ENCODE results near the gene KDELR1. TPM values are rescaled to one million over a fixed set of nuclear protein-coding genes. Genes with fewer than 3 reads are reported as not detected.

The KDELR1 gene
- total and polyA plus RNA-seq, 2 of the 13 experiments (the other 11 are each of a cell fraction or from before 2014, with no cell fraction given), result 134 to 185 TPM

GRCh38 chr19:48390188-48391099 lies 907 bp downstream of the KDELR1 start (continued):
- TF ChIP-seq NFAT5 (CRISPR knock-in tag; IDR thresholded peaks at IDR 0.05), result peak; percentile 44; the same call in 1 of the 2 replicates
- TF ChIP-seq NCOA2 (CRISPR knock-in tag; IDR thresholded peaks at IDR 0.05), result peak; percentile 57; the same call in 1 of the 2 replicates
- peak; percentile 73; the same call in 1 of the 2 replicates for TF ChIP-seq ZNF30 (CRISPR knock-in tag; IDR thresholded peaks at IDR 0.05)
- TF ChIP-seq ZNF446 (CRISPR knock-in tag; IDR thresholded peaks at IDR 0.05), result peak; percentile 90
- TF ChIP-seq ELF3 (CRISPR knock-in tag; IDR thresholded peaks at IDR 0.05), result peak; percentile 36; the same call in 1 of the 2 replicates
- TF ChIP-seq TEAD3 (CRISPR knock-in tag; optimal IDR thresholded peaks at IDR 0.05; ENCODE audit: borderline replicate concordance), result peak; percentile 23
- TF ChIP-seq KLF12 (CRISPR knock-in tag; IDR thresholded peaks at IDR 0.05; ENCODE audit: borderline replicate concordance), result peak; percentile 63
- TF ChIP-seq ATF7-NPFF (CRISPR knock-in tag; IDR thresholded peaks at IDR 0.05; ENCODE audit: low read depth), result peak; percentile 71
- TF ChIP-seq ZMYM2 (CRISPR knock-in tag; IDR thresholded peaks at IDR 0.05), result peak; percentile 16; the same call in 1 of the 2 replicates
- 0 out of 2 replicates have a peak, but pooled peaks have one; percentile 53 for TF ChIP-seq HBP1 (CRISPR knock-in tag; IDR thresholded peaks at IDR 0.05; ENCODE audit: low read depth)
- peak; percentile 53 for TF ChIP-seq DBP (CRISPR knock-in tag; IDR thresholded peaks at IDR 0.05; ENCODE audit: not compliant biosample characterization)
- TF ChIP-seq ZNF138 (CRISPR knock-in tag; IDR thresholded peaks at IDR 0.05; ENCODE audit: low read depth), result no peak
- TF ChIP-seq HOXA3 (CRISPR knock-in tag; IDR thresholded peaks at IDR 0.05), result peak; percentile 64; the same call in 1 of the 2 replicates

Data from HepG2 (cell line).